Measurements from ENCODE around the gene CD40.
A peak's percentile ranks its signal among the peaks of the same experiment; 100 is the strongest.

The CD40 gene

DNA sequence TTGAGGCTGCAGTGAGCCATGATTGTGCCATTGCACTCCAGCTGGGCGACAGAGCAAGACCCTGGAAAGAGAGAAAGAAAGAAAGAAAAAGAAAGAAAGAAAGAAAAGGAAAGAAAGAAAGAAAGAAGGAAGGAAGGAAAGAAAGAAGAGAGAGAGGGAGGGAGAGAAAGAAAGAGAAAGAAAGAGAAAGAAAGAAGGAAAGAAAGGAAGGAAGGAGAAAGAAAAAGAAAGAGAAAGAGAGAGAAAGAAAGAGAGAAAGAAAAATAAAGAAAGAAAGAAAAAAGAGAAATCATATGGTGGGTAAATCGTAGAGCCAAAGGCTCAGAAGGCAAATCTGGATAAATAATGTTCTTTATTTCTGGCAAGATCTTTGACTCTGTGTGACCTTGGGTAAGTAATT is 53.4 kb downstream of the CD40 start:
- no peak for DNase-seq

GRCh38 chr20:46171909-46172308 is 53.8 kb downstream of the CD40 start:
- DNase-seq, result no peak

DNA sequence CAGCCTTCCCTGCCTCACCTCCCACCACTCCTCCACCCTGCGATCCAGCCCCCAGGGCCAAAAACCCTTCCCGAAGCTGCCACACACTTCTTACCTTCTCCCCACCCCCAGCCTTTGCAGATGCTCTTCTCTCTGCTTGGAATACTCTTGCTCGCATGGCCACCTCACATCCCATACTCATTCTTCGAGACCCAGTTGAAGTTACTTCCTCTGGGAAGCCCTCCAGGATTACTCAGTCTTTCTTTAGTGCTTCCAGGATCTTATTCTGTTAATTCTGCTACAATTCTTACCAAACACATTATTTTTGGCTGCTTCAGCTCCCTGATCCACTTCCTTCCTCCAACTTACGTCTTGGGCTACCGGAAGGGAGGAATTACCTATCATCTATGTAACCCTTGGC is 54.3 kb downstream of the CD40 start:
- no peak for DNase-seq

DNA sequence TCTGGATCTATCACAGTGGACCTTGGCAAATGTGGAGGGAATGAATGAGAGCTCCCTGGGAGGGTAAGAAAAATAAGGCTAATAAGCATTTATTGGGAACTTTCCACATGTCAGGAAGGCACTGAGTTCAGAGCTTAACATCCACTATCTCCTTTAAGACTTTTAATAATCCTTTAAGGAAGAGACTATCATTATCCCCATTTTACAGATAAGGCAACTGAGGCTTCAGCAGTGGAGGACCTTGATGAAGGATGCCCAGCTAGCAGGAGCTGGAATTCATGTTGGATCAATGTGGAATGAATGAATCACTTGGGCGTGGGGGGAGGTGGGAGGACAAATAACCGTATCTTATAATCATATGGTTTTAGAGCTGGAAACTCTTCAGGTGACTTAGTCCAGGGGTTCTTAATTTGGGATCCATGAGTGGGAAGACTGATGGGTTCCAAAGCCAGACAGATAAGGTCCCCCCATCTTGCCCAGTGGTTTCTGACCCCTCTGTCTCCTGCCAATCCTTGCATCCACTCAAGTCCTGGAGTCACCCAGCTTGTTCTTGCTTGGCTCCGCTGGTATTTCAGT is 54.9 kb downstream of the CD40 start:
- DNase-seq, result no peak

DNA sequence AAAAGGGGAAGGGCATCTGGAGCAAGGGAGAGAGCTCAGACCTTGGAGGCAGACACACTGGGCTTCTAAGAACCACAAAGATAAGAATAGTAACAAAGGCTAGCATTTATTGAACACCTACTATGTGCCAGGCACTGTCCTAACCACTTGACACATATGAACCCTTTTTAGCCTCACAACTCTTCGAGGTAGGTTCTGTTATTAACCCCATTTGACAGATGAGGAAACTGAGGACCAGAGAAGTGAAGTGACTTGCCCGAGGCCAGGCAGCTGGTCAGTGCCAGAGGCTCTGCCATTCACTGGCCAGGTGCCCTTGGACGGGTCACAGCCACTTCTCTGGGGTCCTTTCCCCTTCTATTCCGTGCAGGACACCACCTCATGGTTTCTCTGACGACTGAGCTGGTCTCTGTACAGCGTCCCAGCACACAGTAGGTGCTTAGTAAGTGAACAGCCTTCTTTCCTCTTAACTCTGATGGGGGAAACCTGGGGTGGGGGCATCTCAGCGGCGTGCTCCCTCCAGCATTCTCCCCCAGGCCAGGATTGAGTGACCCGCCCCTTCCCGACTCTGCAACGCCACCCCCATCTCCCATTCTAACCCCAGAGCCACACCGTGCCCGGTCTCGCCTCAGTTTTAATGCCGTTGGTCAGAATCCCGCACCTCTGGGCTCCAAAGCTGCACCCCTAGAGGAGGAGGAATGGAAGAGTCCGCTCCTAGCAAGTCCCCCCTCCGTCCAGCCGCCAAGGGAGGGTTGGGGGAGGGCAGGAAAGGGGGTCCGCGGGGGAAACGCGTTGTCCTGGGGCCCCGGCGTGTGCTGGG is 55.7 kb downstream of the CD40 start:
- no peak for DNase-seq

DNA sequence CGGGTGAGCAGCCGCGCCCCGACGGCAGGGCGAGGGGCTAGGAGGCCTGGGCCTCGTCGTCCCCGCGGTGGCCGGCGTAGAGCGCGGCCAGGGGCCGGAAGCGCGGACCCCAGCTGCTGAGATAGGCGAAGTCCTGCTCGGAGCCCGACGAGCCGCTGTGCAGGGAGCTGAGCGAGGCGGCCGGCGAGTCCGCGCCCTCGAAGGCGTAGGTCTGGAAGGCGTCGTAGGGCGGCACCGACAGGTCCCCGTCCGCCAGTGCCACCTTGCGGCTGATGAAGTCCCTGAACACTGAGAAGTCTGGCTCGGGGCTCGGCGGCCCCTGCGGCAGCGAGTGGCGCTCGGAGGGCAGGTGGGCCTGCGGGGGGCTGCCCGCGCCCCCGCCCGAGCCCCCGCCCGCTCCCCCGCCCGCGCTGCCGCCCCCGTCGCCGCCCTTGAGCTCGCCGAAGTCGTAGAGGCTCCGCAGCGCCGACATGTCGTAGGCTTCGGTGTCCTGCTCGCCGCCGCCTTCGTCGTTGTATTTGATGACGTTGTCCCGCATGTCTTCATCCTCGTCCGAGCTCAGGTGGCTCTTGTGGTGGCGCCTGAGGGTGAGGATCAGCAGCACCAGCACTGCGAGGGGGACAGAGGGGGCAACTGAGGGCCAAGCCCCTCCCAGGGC is 56.5 kb downstream of the CD40 start:
- DNase-seq, result peak in 17 of 51 donors; percentile 2 to 52 (median 11)

- no peak for DNase-seq
These were observed 57.0 kb downstream of the CD40 start for GRCh38 chr20:46175127-46175494.

DNA sequence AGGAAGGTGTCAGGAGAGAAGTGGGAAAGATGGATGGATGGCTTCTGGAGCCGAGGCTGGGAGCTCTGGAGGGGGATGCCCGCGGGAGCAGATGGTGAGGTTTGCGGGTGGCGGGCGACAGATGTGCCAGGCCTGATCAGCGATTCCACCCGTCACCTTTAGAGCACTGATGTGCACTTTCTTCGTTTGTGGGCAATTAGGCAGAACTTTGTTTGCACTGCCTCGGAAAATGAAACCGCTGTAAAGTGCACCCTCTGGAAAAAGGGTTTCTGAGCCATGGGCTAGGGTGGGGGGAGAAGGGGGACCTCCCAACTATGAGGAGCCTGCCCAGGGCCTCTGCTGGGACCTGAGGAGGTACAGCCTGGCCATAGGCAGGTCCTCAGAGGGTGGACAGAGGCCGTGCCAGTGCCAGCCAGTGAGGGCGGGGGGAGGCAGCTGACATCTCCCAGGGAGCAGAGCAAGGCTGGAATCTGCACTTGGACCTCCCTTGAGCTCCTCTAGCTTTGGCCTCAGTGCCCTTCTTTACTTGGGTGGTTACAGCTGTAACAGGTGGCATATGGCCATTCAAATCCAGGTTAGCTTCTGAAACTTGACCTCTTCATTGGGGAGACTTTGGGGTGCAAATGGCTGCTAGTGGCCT is 58.7 kb downstream of the CD40 start:
- no peak for DNase-seq

GRCh38 chr20:46177768-46178167 is 59.7 kb downstream of the CD40 start:
- DNase-seq, result no peak

DNA sequence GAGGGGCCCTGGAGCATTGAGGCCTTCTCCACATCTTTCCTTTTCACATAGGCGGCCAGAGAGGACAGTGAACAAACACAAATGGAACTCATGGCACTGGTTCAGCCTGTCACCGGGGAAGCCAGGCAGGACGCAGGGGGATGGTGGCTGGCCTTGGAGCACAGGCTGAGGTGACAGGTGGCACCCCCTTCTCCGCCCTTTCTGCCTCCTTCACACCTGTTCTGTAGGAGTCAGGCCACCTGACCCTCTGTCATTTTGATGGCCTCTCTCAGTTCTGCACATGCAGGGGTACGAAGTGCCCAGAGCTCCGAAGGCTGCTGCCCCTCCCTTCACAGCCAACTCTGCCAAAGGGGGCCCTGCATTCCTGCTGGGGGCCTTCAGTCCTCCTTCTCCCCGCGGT is 60.8 kb downstream of the CD40 start:
- no peak for DNase-seq
